Stimulated activated CD4-positive, alpha-beta T cell treated with anti-CD3 and anti-CD28 coated beads, Interleukin-2, amount 100 ng/mL, for 48 hours (primary cell): ENCODE measurements around the gene ADAT2.

ENCODE experiments used
- DNase-seq, 2 donors: peaks; one replicate each; pipeline ENCODE4 v3.0.0-alpha.2; 2020

Gene ADAT2

GRCh38 chr6:143396497-143397226 is 53.8 kb downstream of the ADAT2 start:
- no peak for DNase-seq

DNA sequence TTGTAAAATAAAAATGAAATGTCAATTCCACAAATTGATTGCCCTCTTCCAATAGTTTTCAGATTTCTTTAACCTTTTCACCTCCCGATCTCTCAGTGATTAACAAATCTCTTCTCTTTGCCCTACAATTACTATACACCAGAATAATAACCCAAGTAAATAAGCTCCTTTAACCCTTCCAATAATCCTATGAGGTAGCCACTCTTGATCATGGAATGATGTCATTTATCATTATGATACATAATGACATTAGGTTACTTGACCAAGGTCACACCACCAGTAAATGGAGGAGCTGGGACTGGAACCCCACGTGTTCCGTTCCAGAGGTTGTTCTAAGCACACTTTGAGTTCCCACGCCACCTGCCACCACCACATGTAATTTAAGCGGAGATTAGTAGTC is 54.8 kb downstream of the ADAT2 start:
- no peak for DNase-seq

GRCh38 chr6:143394389-143394788 is 56.1 kb downstream of the ADAT2 start:
- no peak for DNase-seq

DNA sequence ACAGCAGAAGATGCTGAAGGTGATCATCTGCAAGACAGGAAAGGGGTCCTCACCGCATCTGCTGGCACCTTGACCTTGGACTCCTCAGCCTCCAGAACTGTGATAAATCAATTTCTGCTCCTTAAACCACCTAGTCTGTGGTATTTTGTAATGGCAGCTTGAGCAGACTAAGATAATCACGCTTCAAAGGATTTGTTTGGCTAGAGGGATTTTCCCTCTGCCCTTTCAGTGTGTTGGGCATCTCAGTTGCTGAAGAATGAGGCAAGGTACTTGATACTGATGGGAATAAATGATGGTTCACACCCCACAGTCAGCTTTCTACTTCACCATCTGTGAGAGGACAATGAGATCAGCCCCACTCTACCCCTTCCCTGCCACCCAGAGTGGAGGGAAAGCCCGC is 60.2 kb downstream of the ADAT2 start:
- DNase-seq: no peak

DNA sequence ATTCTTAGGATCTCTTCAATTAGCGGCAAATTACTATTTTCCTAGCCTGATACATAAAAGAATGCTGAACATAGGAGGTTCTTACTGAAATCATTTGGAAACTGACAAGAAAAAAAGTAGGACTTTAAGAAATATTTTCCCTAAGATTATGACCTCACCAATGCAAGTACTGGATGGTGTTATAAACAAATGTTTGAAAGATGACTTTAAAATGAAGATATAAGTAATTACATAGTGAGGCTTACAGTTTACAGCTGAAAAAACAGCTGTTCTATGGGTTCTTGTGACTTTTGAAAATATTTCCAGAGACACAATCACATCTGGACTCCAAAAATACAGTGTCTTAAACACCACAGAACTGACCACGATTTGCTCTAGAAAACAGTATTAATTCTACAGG is 64.9 kb downstream of the ADAT2 start:
- no peak for DNase-seq

DNA sequence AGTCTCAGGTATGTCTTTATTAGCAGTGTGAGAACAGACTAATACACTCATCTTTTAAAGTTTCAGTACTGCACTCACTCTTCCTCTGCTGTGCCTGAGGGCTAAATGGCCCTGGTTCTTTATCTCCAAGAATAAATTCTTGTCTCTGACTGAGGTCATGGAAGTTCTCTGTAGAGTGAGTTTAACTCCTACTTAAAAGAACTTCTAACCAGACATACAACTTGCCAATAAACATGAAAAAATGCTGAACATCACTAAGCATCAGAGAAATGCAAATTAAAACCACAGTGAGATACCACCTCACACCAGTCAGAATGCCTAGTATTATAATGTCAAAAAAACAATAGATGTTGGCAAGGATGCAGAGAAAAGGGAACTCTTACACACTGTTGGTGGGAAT is 73.6 kb downstream of the ADAT2 start:
- no peak for DNase-seq

DNA sequence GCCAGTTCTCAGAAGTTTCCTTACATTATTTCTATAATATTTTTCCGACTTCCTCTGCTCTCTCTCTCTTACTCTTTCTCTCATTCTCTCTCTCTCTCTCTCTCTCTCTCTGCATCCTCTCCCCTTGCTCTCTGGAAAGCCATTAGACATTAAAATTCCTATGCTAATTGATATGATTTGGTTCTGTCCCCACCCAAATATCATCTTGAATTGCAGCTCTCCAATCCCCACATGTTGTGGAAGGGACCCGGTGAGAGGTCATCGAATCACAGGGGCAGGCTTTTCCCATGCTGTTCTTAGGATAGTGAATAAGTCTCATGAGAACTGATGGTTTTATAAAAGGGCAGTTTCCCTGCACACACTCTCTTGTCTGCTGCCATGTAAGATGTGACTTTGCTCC is 74.1 kb downstream of the ADAT2 start:
- no peak for DNase-seq

GRCh38 chr6:143375022-143375585 is 75.4 kb downstream of the ADAT2 start:
- no peak for DNase-seq

DNA sequence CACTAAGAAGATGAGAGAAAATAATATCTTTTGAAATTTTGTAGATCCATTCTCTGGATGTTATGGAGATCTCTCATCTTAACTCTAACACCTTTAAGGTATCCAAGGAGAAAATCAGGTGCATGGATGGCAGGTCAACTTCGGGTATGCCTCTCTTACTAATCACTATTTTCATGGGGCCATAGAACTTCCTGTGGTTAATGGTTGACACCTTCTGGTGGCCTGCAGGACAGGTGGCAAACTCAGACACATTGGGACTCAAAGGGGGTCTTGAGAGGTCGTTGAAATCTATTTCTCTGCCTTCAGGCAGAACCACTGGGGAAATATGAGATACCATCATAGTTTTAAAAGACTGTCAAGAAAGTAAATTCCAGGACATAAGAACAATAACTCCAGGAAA is 76.5 kb downstream of the ADAT2 start:
- no peak for DNase-seq
